Measurements from ENCODE around the gene TMEM98.

DNA sequence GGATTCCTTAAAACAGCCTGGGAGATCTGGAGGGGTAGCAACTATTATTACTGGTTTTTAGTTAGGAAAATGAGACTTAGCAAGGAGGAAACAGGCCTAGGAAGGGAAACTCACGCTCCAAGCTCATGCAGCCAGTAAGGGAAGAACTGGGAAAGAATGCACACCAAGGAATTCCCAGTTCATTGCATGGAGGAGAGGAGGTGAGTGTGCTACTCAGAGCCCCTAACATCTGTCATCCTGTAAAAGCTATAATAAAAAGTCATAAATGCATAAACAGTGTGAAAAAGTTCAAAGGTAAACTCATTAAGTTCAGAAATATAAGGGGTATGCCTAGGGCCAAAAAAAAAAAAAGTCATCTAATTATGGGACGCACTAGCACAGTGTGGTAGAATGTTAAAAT lies 25.9 kb downstream of the TMEM98 start:
- TF ChIP-seq, protein P1, sequence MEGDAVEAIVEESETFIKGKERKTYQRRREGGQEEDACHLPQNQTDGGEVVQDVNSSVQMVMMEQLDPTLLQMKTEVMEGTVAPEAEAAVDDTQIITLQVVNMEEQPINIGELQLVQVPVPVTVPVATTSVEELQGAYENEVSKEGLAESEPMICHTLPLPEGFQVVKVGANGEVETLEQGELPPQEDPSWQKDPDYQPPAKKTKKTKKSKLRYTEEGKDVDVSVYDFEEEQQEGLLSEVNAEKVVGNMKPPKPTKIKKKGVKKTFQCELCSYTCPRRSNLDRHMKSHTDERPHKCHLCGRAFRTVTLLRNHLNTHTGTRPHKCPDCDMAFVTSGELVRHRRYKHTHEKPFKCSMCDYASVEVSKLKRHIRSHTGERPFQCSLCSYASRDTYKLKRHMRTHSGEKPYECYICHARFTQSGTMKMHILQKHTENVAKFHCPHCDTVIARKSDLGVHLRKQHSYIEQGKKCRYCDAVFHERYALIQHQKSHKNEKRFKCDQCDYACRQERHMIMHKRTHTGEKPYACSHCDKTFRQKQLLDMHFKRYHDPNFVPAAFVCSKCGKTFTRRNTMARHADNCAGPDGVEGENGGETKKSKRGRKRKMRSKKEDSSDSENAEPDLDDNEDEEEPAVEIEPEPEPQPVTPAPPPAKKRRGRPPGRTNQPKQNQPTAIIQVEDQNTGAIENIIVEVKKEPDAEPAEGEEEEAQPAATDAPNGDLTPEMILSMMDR (IDR thresholded peaks at IDR 0.05) = no peak
- TF ChIP-seq POLR2A (IDR thresholded peaks at IDR 0.05) (no peak), POLR2AphosphoS5 (IDR thresholded peaks at IDR 0.05) (no peak)

Measured in prostate gland (tissue), 2 donors.